Measurements from ENCODE around the gene FARP2. TPM values are rescaled to one million over a fixed set of nuclear protein-coding genes. Genes with fewer than 3 reads are reported as not detected.
"Not testable (repeated sequence)": the region's sequence is repeated elsewhere in the genome, so short reads cannot be mapped to it uniquely, and the experiment has no call there.

Gene FARP2
- total RNA-seq, 2 donors from 2014 or later, result 11.1 to 21.5 TPM

- Histone ChIP-seq H3K9me3 (no peaks in the 10 kb centered on the region), H3K27ac (no peak overlapping the region), H3K4me1 (no peaks in the 10 kb centered on the region), H3K36me3 (peaks cover 33% of the 10 kb centered on the region), H3K27me3 (no peaks in the 10 kb centered on the region), H3K4me3 (no peak overlapping the region)
- DNase-seq (ENCODE audit: low spot score), result no peak
- no peak for TF ChIP-seq CTCF (IDR thresholded peaks at IDR 0.05)
Observed at GRCh38 chr2:241443486-241444223, 87.6 kb downstream of the FARP2 start.

- DNase-seq (ENCODE audit: low spot score), result no peak
- no peaks in the 10 kb centered on the region for H3K27me3 ChIP-seq
- H3K9me3 ChIP-seq, result no peaks in the 10 kb centered on the region
- TF ChIP-seq CTCF (IDR thresholded peaks at IDR 0.05), result no peak
- H3K36me3 ChIP-seq, result peaks cover 28% of the 10 kb centered on the region
- no peaks in the 10 kb centered on the region for H3K4me1 ChIP-seq
- H3K4me3 ChIP-seq, result no peak overlapping the region
- H3K27ac ChIP-seq, result no peak overlapping the region
Observed at GRCh38 chr2:241445426-241445825, 89.3 kb downstream of the FARP2 start.

GRCh38 chr2:241450092-241450491 lies 94.0 kb downstream of the FARP2 start:
- H3K36me3 ChIP-seq; DNase-seq (ENCODE audit: low spot score); H3K4me3 ChIP-seq; H3K27ac ChIP-seq; H3K4me1 ChIP-seq; H3K27me3 ChIP-seq; H3K9me3 ChIP-seq: not testable (repeated sequence)

- Histone ChIP-seq H3K9me3 (no peaks in the 10 kb centered on the region), H3K4me1 (no peaks in the 10 kb centered on the region), H3K27ac (no peak overlapping the region), H3K4me3 (no peak overlapping the region), H3K27me3 (no peaks in the 10 kb centered on the region), H3K36me3 (no peaks in the 10 kb centered on the region)
- no peak for TF ChIP-seq CTCF (IDR thresholded peaks at IDR 0.05)
- no peak for DNase-seq (ENCODE audit: low spot score)
Observed at GRCh38 chr2:241451840-241452506, 95.9 kb downstream of the FARP2 start.

- H3K4me1 ChIP-seq; H3K4me3 ChIP-seq; H3K9me3 ChIP-seq; H3K36me3 ChIP-seq; H3K27ac ChIP-seq; DNase-seq (ENCODE audit: low spot score); H3K27me3 ChIP-seq: not testable (repeated sequence)
Observed at GRCh38 chr2:241453919-241454318, 97.8 kb downstream of the FARP2 start.

- Histone ChIP-seq H3K4me3 (no peak overlapping the region), H3K27ac (no peak overlapping the region), H3K4me1 (no peaks in the 10 kb centered on the region), H3K27me3 (no peaks in the 10 kb centered on the region), H3K36me3 (no peaks in the 10 kb centered on the region), H3K9me3 (no peaks in the 10 kb centered on the region)
- no peak for DNase-seq (ENCODE audit: low spot score)
- no peak for TF ChIP-seq CTCF (IDR thresholded peaks at IDR 0.05)
Observed at GRCh38 chr2:241454837-241455485, 98.9 kb downstream of the FARP2 start.
